BJ (cell line): ENCODE results near the gene CDK19. TPM values are rescaled to one million over a fixed set of nuclear protein-coding genes. Genes with fewer than 3 reads are reported as not detected.

Source experiments
- CTCF ChIA-PET: fragments of 350-600 bp; formaldehyde crosslinking; extraction: SDS; loops from one replicate; lab custom pipeline; 2021; ENCODE audit warnings: antibody characterized with exemption, inconsistent platforms; lab: Yijun Ruan, JAX
- POLR2A ChIA-PET: fragments of 300-600 bp; sonication (Branson Sonifier 250); formaldehyde crosslinking; extraction: SDS; loops from one replicate; lab custom pipeline; 2021; ENCODE audit warnings: antibody characterized with exemption; lab: Charles Lee
- DNase-seq: peaks from one replicate; pipeline ENCODE4 v3.0.0-alpha.2; 2011; ENCODE audit warnings: low read depth
- H3K27me3 ChIP-seq: 2 replicates; pipeline ENCODE4 v1.6.0; 2011; ENCODE audit warnings: low read length; ENCODE audit not compliant: control insufficient read depth, insufficient read depth
- H3K36me3 ChIP-seq: 2 replicates; pipeline ENCODE4 v1.5.1; 2011; ENCODE audit warnings: low read length; ENCODE audit not compliant: control insufficient read depth, insufficient read depth
- H3K4me3 ChIP-seq: 2 replicates; pipeline ENCODE4 v1.5.1; 2011; ENCODE audit warnings: low read depth, mild to moderate bottlenecking, control low read depth, low read length
- polyA plus RNA-seq: library from polyadenylated mRNA; depleted of rRNA; stranded (reverse); fragments of >200 nt; gene quantifications from 2 replicates; pipeline ENCODE4 v1.2.3, GENCODE V29; 2011
- TF ChIP-seq, protein P1 (sequence below): IDR thresholded peaks from 2 replicates; pipeline ENCODE4 v1.5.1; 2011; ENCODE audit warnings: low read depth, mild to moderate bottlenecking, control low read depth, inconsistent platforms, low read length, moderate library complexity; ENCODE audit not compliant: insufficient read depth

The CDK19 gene
- polyA plus RNA-seq, 1 experiment: 11.5 TPM

GRCh38 chr6:110628330-110628729, 186.9 kb downstream of the CDK19 start:
- ChIA-PET CTCF (interaction anchor here (1.6 kb wide), 2 partner anchors 8 to 15 kb away, joined by 4 read pairs; no protein-coding TSS in a partner anchor), POLR2A (interaction anchor here (1.0 kb wide), 1 partner anchor 37 kb away, joined by 3 read pairs; no protein-coding TSS in a partner anchor)

DNA sequence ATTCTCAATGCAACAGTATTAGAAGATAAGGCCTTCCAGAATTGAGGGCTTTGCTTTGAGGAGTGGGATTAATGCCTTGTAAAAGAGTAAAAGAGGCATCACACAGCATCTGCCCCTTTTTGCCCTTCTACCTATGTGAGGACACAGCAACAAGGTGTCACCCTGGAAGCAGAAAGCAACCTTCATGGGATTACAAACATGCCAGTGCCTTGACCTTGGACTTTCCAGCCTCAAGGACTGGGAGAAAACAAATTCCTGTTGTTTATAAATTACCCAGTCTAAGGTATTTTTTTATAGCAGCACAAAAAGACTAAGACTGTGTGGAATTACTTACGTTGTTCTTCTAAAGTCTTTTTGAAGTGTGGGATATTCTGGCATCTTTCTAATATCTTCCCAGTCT, 188.8 kb downstream of the CDK19 start:
- TF ChIP-seq, protein P1, sequence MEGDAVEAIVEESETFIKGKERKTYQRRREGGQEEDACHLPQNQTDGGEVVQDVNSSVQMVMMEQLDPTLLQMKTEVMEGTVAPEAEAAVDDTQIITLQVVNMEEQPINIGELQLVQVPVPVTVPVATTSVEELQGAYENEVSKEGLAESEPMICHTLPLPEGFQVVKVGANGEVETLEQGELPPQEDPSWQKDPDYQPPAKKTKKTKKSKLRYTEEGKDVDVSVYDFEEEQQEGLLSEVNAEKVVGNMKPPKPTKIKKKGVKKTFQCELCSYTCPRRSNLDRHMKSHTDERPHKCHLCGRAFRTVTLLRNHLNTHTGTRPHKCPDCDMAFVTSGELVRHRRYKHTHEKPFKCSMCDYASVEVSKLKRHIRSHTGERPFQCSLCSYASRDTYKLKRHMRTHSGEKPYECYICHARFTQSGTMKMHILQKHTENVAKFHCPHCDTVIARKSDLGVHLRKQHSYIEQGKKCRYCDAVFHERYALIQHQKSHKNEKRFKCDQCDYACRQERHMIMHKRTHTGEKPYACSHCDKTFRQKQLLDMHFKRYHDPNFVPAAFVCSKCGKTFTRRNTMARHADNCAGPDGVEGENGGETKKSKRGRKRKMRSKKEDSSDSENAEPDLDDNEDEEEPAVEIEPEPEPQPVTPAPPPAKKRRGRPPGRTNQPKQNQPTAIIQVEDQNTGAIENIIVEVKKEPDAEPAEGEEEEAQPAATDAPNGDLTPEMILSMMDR: no peak
- DNase-seq: no peak
- POLR2A ChIA-PET: no interaction called here
- Histone ChIP-seq H3K4me3 (no peak overlapping the region), H3K27me3 (no peaks in the 10 kb centered on the region), H3K36me3 (no peaks in the 10 kb centered on the region)
- CTCF ChIA-PET: no interaction called here

More at GRCh38 chr6:110628330-110628729, 186.9 kb downstream of the CDK19 start:
- TF ChIP-seq, protein P1: no peak
- Histone ChIP-seq H3K4me3 (no peak overlapping the region), H3K36me3 (no peaks in the 10 kb centered on the region), H3K27me3 (no peaks in the 10 kb centered on the region)
- peak; percentile 8 for DNase-seq

DNA sequence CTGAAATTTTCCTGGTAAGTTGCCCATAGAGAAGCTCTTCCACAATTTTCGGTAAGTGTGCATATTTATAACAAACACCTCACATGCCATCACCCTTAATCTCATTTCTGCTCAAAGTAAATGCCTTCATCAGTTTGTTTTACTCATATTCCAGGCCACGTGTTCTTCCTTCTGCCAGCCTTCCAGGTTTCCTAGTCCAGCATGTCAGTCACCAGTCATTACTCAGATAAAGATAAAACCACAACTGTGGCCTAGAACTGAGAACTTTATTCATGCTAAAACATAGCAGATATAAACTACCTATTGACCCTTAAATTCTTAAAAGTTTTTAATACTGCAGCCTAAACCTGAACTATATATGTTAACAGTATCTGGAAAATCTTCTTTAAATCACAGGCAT, 189.4 kb downstream of the CDK19 start:
- DNase-seq: no peak
- ChIA-PET CTCF (no interaction called here), POLR2A (no interaction called here)
- TF ChIP-seq, protein P1: no peak
- no peaks in the 10 kb centered on the region for H3K27me3 ChIP-seq
- no peak overlapping the region for H3K4me3 ChIP-seq
- no peaks in the 10 kb centered on the region for H3K36me3 ChIP-seq

DNA sequence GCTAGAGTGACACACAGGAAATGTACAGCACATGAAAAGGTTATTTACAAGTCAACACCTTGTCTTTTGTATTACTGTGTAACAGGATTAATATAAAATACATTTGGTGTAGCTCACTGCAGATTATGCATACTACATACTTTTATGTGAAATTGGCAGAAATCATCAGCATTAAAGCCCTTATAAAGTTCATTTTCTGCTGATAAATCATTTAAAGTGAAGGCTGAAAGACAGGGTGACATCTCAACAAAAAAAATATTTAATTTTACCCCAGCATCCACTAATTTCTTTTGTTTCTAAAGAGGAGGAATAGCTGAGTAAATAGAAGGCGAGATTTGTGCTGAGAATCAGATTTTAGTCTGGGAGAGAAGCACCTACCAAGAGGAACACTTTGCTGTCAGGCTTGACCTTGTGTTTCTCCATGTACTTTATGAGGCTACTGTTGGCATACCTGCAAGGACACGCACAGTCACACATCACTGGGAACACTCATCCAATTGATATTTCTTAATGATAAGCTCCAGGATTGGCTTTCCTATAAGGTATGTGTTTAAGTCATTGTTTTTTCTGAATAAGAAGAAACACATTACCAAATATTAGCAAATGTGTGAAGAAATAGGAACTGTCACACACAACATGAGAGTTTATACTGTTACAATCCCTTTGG, 192.2 kb downstream of the CDK19 start:
- peaks cover 2% of the 10 kb centered on the region; the same call in 1 of the 2 replicates for H3K36me3 ChIP-seq
- ChIA-PET CTCF (no interaction called here), POLR2A (no interaction called here)
- H3K27me3 ChIP-seq: no peaks in the 10 kb centered on the region
- TF ChIP-seq, protein P1: no peak
- no peak overlapping the region for H3K4me3 ChIP-seq
- DNase-seq: no peak

- H3K27me3 ChIP-seq: no peaks in the 10 kb centered on the region
- TF ChIP-seq, protein P1: no peak
- no peak for DNase-seq
- ChIA-PET CTCF (interaction anchor here (1.7 kb wide), 1 partner anchor 8 kb away, joined by 4 read pairs; no protein-coding TSS in a partner anchor), POLR2A (no interaction called here)
- no peak overlapping the region for H3K4me3 ChIP-seq
- H3K36me3 ChIP-seq: peaks cover 2% of the 10 kb centered on the region; the same call in 1 of the 2 replicates
Measured at GRCh38 chr6:110621061-110621460, 194.2 kb downstream of the CDK19 start.
